ENCODE measurements around the gene ZNF559. TPM values are rescaled to one million over a fixed set of nuclear protein-coding genes. Genes with fewer than 3 reads are reported as not detected.
A peak's percentile ranks its signal among the peaks of the same experiment; 100 is the strongest.

Gene ZNF559
- total RNA-seq, 1 donor from 2014 or later, result 42.4 TPM

DNA sequence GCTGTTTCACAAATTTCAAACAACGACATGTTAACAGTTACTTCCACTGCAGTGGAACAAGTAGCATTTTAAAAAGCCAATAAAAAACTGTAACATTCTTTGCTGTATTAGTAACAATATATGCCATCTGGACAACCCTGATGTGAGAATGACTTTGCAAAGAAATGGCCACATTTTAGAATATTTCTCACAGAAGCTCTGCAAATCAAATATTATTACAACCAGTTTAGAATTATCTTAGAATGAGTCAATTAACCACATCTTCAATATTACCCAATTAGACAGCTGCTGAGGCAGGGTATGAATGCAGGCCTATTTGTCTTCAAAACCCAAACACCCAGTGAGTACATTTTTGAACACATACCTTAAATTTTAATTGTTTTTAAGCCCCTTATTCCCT lies 17.5 kb upstream of the ZNF559 start:
- Mint-ChIP-seq H3K4me1 (ENCODE audit: low read depth) (peaks cover 7% of the 10 kb centered on the region), H3K36me3 (ENCODE audit: insufficient read depth) (peaks cover 36% of the 10 kb centered on the region), H3K4me3 (ENCODE audit: low read depth) (no peak overlapping the region), H3K27ac (no peak overlapping the region), H3K9me3 (ENCODE audit: low read depth) (peaks cover 12% of the 10 kb centered on the region), H3K27me3 (no peaks in the 10 kb centered on the region)
- TF ChIP-seq, protein P1, sequence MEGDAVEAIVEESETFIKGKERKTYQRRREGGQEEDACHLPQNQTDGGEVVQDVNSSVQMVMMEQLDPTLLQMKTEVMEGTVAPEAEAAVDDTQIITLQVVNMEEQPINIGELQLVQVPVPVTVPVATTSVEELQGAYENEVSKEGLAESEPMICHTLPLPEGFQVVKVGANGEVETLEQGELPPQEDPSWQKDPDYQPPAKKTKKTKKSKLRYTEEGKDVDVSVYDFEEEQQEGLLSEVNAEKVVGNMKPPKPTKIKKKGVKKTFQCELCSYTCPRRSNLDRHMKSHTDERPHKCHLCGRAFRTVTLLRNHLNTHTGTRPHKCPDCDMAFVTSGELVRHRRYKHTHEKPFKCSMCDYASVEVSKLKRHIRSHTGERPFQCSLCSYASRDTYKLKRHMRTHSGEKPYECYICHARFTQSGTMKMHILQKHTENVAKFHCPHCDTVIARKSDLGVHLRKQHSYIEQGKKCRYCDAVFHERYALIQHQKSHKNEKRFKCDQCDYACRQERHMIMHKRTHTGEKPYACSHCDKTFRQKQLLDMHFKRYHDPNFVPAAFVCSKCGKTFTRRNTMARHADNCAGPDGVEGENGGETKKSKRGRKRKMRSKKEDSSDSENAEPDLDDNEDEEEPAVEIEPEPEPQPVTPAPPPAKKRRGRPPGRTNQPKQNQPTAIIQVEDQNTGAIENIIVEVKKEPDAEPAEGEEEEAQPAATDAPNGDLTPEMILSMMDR (IDR thresholded peaks at IDR 0.05; ENCODE audit: unreplicated experiment), result no peak
- DNase-seq (ENCODE audit: low spot score, unreplicated experiment), result no peak

DNA sequence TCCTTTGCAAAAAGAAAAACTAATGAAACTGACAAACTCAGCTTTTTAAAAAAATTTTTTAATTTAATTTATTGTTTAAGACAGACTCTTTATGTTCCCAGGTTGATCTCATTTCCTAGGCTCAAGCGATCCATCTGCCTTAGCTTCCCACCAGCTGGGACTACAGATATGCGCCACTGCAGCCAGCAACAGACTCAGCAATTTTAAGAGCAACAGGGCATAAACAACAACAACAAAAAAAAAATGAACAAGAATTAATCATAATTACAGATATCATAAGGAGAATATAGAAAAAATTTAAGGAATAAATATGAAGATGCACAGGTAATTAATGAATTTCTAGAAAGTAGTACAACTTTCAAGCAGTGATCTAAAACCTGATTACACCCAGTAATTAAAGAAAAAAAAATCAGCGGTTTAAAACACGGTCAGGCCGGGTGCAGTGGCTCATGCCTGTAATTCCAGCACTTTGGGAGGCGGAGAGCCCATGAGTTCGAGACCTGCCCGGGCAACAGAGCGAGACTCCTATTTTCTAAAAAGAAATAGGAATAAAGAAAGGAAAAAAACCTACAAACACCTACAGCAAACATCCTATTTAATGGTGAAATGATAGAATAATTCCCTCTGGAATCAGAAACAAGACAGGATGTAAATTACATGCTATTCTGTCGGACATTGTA lies 15.7 kb upstream of the ZNF559 start:
- Mint-ChIP-seq H3K36me3 (ENCODE audit: insufficient read depth) (peaks cover 21% of the 10 kb centered on the region), H3K27me3 (no peaks in the 10 kb centered on the region), H3K9me3 (ENCODE audit: low read depth) (peaks cover 4% of the 10 kb centered on the region), H3K4me1 (ENCODE audit: low read depth) (peaks cover 7% of the 10 kb centered on the region), H3K4me3 (ENCODE audit: low read depth) (peak overlapping the region; percentile 96), H3K27ac (peak overlapping the region; percentile 56)
- no peak for DNase-seq (ENCODE audit: low spot score, unreplicated experiment)
- TF ChIP-seq, protein P1 (IDR thresholded peaks at IDR 0.05; ENCODE audit: unreplicated experiment), result no peak

DNA sequence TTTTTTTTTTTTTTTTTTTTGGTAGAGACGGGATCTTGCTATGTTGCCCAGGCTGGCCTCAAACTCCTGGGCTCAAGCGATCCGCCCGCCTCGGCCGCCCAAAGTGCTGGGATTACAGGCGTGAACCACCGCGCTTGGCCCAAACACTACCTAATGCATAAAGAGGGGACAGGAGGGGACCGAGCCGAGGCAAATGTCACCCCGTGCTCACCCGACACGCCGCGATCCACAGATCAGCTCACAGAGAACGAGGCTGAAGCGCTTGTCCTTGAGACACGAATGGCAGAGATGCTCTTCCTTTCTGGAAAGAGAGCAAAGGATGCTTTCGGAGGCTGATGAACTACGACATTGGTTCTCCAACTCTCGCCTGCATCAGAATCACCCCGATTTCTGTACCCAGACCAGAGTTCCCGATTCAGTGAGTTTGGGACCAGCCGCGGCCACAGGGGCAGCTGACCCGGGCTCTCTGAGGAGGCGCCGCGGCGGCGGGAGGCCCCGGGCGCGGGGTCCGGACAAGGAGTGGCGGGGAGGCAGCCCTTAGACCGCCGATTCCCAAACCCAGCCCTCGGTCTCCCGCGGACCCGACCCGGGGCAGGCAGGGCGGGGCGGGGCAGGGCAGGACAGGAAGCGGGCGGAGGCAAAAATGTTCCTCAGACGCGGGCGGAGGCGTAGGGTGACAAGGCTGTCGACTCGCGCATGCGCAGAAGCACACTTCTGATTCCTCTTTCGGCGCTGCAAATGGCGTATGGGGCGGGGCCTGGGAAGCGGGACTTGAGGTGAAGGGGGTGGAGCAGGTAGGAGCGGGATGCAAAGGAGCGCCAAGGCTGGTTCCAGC lies 14.6 kb upstream of the ZNF559 start, which contains the start of gene ZNF699:
Gene ZNF699 (minus strand): TSS at position 700 of the 835 bp plus-strand sequence. CDS start 4,719 bp downstream, outside the sequence.
- Mint-ChIP-seq H3K27me3 (no peaks in the 10 kb centered on the region), H3K36me3 (ENCODE audit: insufficient read depth) (peaks cover 11% of the 10 kb centered on the region), H3K4me1 (ENCODE audit: low read depth) (peaks cover 7% of the 10 kb centered on the region), H3K27ac (peak within 1 kb of the TSS; percentile 98), H3K4me3 (ENCODE audit: low read depth) (peak within 1 kb of the TSS; percentile 96), H3K9me3 (ENCODE audit: low read depth) (peaks cover 4% of the 10 kb centered on the region)
- DNase-seq (ENCODE audit: low spot score, unreplicated experiment), result peak; percentile 95
- TF ChIP-seq, protein P1 (IDR thresholded peaks at IDR 0.05; ENCODE audit: unreplicated experiment), result no peak

DNA sequence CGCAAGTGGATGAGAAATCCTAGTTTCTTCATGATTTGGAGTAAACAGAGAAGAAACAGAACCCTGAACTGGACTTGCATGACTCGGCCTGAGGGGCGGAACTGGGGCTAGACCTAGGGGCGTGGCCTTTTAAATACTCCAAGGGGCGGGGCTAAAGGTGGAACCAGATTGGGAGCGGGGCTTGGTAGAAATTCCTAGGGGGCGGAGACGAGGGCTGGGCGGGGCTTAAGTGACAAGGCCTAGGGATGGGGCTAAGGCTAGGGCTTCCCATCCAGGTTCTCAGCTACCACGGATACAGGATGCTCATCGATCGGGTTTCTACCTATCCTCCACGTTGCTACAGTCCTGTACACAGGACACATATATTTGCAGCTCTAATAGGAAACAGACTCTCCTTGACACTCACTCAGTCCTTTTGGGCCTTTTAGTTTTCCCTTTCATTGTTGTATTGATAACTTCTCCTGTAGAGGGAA lies 14.0 kb upstream of the ZNF559 start:
- Mint-ChIP-seq H3K27ac (peak overlapping the region; percentile 98), H3K27me3 (no peaks in the 10 kb centered on the region), H3K4me1 (ENCODE audit: low read depth) (peaks cover 7% of the 10 kb centered on the region), H3K4me3 (ENCODE audit: low read depth) (peak overlapping the region; percentile 96), H3K36me3 (ENCODE audit: insufficient read depth) (peaks cover 5% of the 10 kb centered on the region), H3K9me3 (ENCODE audit: low read depth) (peaks cover 4% of the 10 kb centered on the region)
- peak; percentile 76 for DNase-seq (ENCODE audit: low spot score, unreplicated experiment)
- TF ChIP-seq, protein P1 (IDR thresholded peaks at IDR 0.05; ENCODE audit: unreplicated experiment), result no peak

DNA sequence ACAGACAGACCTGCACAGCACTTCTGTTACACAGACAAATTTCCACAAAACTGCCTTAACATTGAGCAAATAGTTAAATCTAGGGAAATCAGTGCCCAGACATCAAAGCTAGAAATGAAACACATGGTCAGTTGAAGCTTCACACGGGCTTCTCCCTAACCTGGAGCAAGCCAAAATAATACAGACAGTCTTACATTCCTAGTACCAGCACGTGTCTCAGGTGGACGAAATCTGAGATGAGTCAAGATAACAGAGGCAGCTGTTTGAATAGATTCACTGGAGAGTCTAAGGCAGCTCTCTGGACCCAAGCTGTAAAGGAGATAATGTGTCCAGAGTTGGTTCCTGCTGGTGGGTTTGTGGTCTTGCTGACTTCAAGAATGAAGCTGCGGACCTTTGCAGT lies 10.2 kb upstream of the ZNF559 start:
- Mint-ChIP-seq H3K4me3 (ENCODE audit: low read depth) (no peak overlapping the region), H3K9me3 (ENCODE audit: low read depth) (peaks cover 16% of the 10 kb centered on the region), H3K27me3 (no peaks in the 10 kb centered on the region), H3K27ac (no peak overlapping the region), H3K4me1 (ENCODE audit: low read depth) (peaks cover 3% of the 10 kb centered on the region), H3K36me3 (ENCODE audit: insufficient read depth) (no peaks in the 10 kb centered on the region)
- no peak for DNase-seq (ENCODE audit: low spot score, unreplicated experiment)
- TF ChIP-seq, protein P1 (IDR thresholded peaks at IDR 0.05; ENCODE audit: unreplicated experiment), result no peak

Measured in progenitor cell of endocrine pancreas (in vitro differentiated cells).